HepG2 (cell line): ENCODE results near the gene SIVA1. TPM values are rescaled to one million over a fixed set of nuclear protein-coding genes. Genes with fewer than 3 reads are reported as not detected.
A peak's percentile ranks its signal among the peaks of the same experiment; 100 is the strongest.

ENCODE experiments used
- ATAC-seq: fragments of 200-7000 bp; cut with Tn5 transposase; 3 replicates; pipeline ENCODE4 v1.9.1; 2020; ENCODE audit warnings: mild to moderate bottlenecking, moderate library complexity
- BruUV-seq: library from RNA; stranded (reverse); fragments of 400-500 nt; replicated peaks from 2 replicates; lab custom pipeline; 2021; lab: Mats Ljungman, UMichigan
- CTCF ChIA-PET: fragments of 300-600 bp; formaldehyde crosslinking; extraction: SDS; loops from one replicate; lab custom pipeline; 2021; ENCODE audit warnings: low total read pairs, inconsistent platforms, low intra/inter-chr PET ratio; lab: Yijun Ruan, JAX
- POLR2A ChIA-PET: fragments of 350-600 bp; sonication (Branson Sonifier 250); formaldehyde crosslinking; loops from one replicate; lab custom pipeline; 2020; ENCODE audit warnings: antibody characterized with exemption, inconsistent platforms; lab: Yijun Ruan, JAX
- DNase-seq: peaks from one replicate; pipeline ENCODE4 v3.0.0-alpha.2; 2015; ENCODE audit warnings: low spot score
- FAIRE-seq: peaks from 3 replicates; lab custom pipeline; 2011; peaks lifted over from hg19 to GRCh38; lab: Jason Lieb, UNC
- H2AFZ ChIP-seq: one replicate; pipeline ENCODE4 v1.6.1; 2011; ENCODE audit warnings: low read length, inconsistent platforms
- H3K27ac ChIP-seq: fragments of 300-600 bp; 3 replicates; pipeline ENCODE4 v1.8.0; 2011; ENCODE audit warnings: mixed run types, mild to moderate bottlenecking, mixed read lengths, low read length, inconsistent platforms; ENCODE audit not compliant: insufficient read depth; ENCODE audit errors: extremely low read length
- H3K27me3 ChIP-seq, 2 experiments: fragments of 200-600 bp in 1 of 2; 2 replicates in 1 of 2; 3 replicates in 1 of 2; pipeline versions ENCODE4 v1.6.0 to v1.8.0; 2011; ENCODE audit warnings: low read length in 2 of 2, mild to moderate bottlenecking in 2 of 2, moderate library complexity in 2 of 2, inconsistent platforms in 1 of 2; ENCODE audit not compliant: insufficient read depth in 2 of 2, control insufficient read depth in 1 of 2
- H3K36me3 ChIP-seq, 2 experiments: fragments of 200-600 bp in 1 of 2; replicated peaks in 1 of 2; 2 replicates in 1 of 2; 3 replicates in 1 of 2; pipeline versions ENCODE4 v1.5.1 to v1.8.0; 2011; ENCODE audit warnings: low read length in 2 of 2, inconsistent platforms in 1 of 2; ENCODE audit not compliant: insufficient read depth in 2 of 2, control insufficient read depth in 1 of 2
- H3K4me1 ChIP-seq: 2 replicates; pipeline ENCODE4 v1.5.1; 2012; ENCODE audit warnings: low read length, inconsistent platforms; ENCODE audit not compliant: insufficient read depth
- H3K4me2 ChIP-seq: 2 replicates; pipeline ENCODE4 v1.6.0; 2011; ENCODE audit warnings: low read depth, low read length, inconsistent platforms
- H3K4me3 ChIP-seq, 3 experiments: fragments of 200-600 bp in 1 of 3; sonication (generic), shearing (Covaris generic) in 1 of 3; replicated peaks in 1 of 3; 2 replicates each; pipeline ENCODE4 v1.5.1; 2011 to 2016; ENCODE audit warnings: low read length in 3 of 3, inconsistent platforms in 2 of 3, low read depth in 2 of 3, mild to moderate bottlenecking in 2 of 3, control low read depth in 1 of 3, mixed read lengths in 1 of 3; ENCODE audit not compliant: insufficient read depth in 1 of 3
- H3K79me2 ChIP-seq: one replicate; pipeline ENCODE4 v1.6.1; 2011; ENCODE audit warnings: low read length, inconsistent platforms; ENCODE audit not compliant: insufficient read depth
- H3K9ac ChIP-seq: 2 replicates; pipeline ENCODE4 v1.6.0; 2011; ENCODE audit warnings: mild to moderate bottlenecking, low read depth, low read length, inconsistent platforms; ENCODE audit not compliant: insufficient read depth
- H3K9me3 ChIP-seq: 2 replicates; pipeline ENCODE4 v1.5.1; 2012; ENCODE audit warnings: mild to moderate bottlenecking, low read length
- H4K20me1 ChIP-seq: 2 replicates; pipeline ENCODE4 v1.6.0; 2011; ENCODE audit warnings: inconsistent platforms, mild to moderate bottlenecking, low read length, moderate library complexity; ENCODE audit not compliant: insufficient read depth
- AGO2 ChIP-seq: fragments of 200-400 bp; formaldehyde crosslinking; optimal IDR thresholded peaks from 2 replicates; pipeline ENCODE3; 2017; ENCODE audit warnings: mild to moderate bottlenecking, low read depth, low read length, moderate library complexity
- JARID2 ChIP-seq: sonication (generic); formaldehyde crosslinking; IDR thresholded peaks from 2 replicates; pipeline ENCODE4 v1.8.1; 2023; ENCODE audit warnings: missing genetic modification reagents, inconsistent platforms; ENCODE audit not compliant: insufficient replicate concordance
- POLR2A ChIP-seq, 2 experiments: IDR thresholded peaks; 2 replicates each; pipeline ENCODE4 v1.6.1; 2011; ENCODE audit warnings: low read depth in 2 of 2, low read length in 2 of 2, mild to moderate bottlenecking in 1 of 2, moderate library complexity in 1 of 2; ENCODE audit not compliant: insufficient read depth in 1 of 2
- POLR2G ChIP-seq: fragments of 200-400 bp; formaldehyde crosslinking; IDR thresholded peaks from 2 replicates; pipeline ENCODE4 v1.6.1; 2018; ENCODE audit warnings: mild to moderate bottlenecking, low read depth, low read length, moderate library complexity
- STAT5B ChIP-seq: sonication (generic); formaldehyde crosslinking; IDR thresholded peaks from 2 replicates; pipeline ENCODE4 v1.4.0; 2020; ENCODE audit warnings: missing genetic modification reagents
- ZMYM2 ChIP-seq: sonication (generic); formaldehyde crosslinking; IDR thresholded peaks from 2 replicates; pipeline ENCODE4 v1.8.0; 2022; ENCODE audit warnings: mild to moderate bottlenecking, missing genetic modification reagents
- ZNF263 ChIP-seq: sonication (generic); formaldehyde crosslinking; IDR thresholded peaks from 2 replicates; pipeline ENCODE4 v1.4.0; 2020; ENCODE audit warnings: missing genetic modification reagents
- ZNF282 ChIP-seq: fragments of 450-650 bp; IDR thresholded peaks from 2 replicates; pipeline ENCODE4 v1.6.1; 2018; ENCODE audit not compliant: partially characterized antibody
- WGBS: methylation state at CpG from one replicate; pipeline ENCODE4 v1.1.6; 2017; ENCODE audit warnings: low lambda C conversion rate; 5-methylcytosine and 5-hydroxymethylcytosine counted together
- in situ Hi-C: cut with HindIII; loops from 2 replicates; pipeline ENCODE4 v1.10.0; 2017; ENCODE audit warnings: low pct_unique_long_range_greater_than_20kb; ENCODE audit not compliant: extremely low pct_ligation_motif_present
- intact Hi-C: fragments of 100-400 bp; cut with micrococcal nuclease; formaldehyde crosslinking; loops from one replicate; pipeline ENCODE4 v1.10.0; 2022; ENCODE audit not compliant: unreplicated experiment
- polyA plus RNA-seq, 8 experiments: library from polyadenylated mRNA; depleted of rRNA in 3 of 8; stranded (reverse) in 7 of 8; unstranded in 1 of 8; fragments of >200 nt; fragmentation: Illumina TruSeq in 4 of 8; extraction: Trizol in 4 of 8; gene quantifications; 2 replicates each; pipeline versions ENCODE4 v1.2.1 to v1.2.3, GENCODE V29; 2011 to 2016; ENCODE audit warnings: low read depth in 4 of 8, missing spikeins in 1 of 8, mixed read lengths in 1 of 8; ENCODE audit not compliant: insufficient read depth in 1 of 8
- total RNA-seq, 5 experiments: library from RNA; depleted of rRNA; stranded (reverse); fragments of >200 nt; fragmentation: Illumina TruSeq; extraction: Trizol; gene quantifications; 2 replicates each; pipeline ENCODE4 v1.2.3, GENCODE V29; 2016; ENCODE audit warnings: low read depth in 1 of 5
- TF ChIP-seq, protein P1 (sequence below): sonication (generic); formaldehyde crosslinking; IDR thresholded peaks from 2 replicates; pipeline ENCODE4 v1.5.1; 2020; ENCODE audit warnings: missing genetic modification reagents, mild to moderate bottlenecking, borderline replicate concordance

SIVA1 gene
- total and polyA plus RNA-seq, 2 of the 13 experiments (the other 11 are each of a cell fraction or from before 2014, with no cell fraction given): 123 to 186 TPM

DNA sequence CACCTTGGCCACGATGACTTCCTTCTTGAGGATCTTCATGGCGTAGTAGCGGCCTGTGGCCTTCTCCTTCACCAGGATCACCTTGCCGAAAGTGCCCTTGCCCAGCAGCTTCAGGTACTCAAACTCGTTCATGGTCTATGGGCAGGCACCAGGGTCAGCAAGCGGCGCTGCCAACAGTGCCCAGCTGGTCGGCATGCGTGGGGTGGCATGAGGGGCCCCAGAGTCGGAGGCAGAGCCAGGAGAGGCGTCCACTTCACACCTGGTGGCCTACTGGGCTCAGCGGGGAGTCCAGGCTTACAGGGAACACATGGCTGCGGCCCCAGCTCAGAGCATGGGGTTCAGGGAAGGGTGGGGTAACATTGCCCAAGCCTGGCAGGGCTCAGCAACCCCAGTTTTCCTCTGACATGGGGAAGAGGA lies 22.1 kb downstream of the SIVA1 start:
- TF ChIP-seq JARID2 (CRISPR knock-in tag): no peak
- TF ChIP-seq ZNF282: no peak
- peak; percentile 52 for TF ChIP-seq AGO2
- TF ChIP-seq POLR2G: peak; percentile 32; the same call in 1 of the 2 replicates
- ATAC-seq (no peak), FAIRE-seq (no peak), DNase-seq (no peak)
- Histone ChIP-seq H3K79me2 (no peaks in the 10 kb centered on the region), H3K36me3 (peaks cover 25 to 38% of the 10 kb centered on the region in 2 experiments; a peak in 4 of 5 replicates), H3K9me3 (peaks cover 8% of the 10 kb centered on the region), H3K9ac (no peak overlapping the region), H4K20me1 (0 out of 2 replicates have a peak, but pooled peaks cover 3% of the 10 kb centered on the region), H3K27ac (no peak overlapping the region), H3K4me2 (no peak overlapping the region), H2AFZ (no peak overlapping the region), H3K4me1 (0 out of 2 replicates have a peak, but pooled peaks cover under 1% of the 10 kb centered on the region), H3K27me3 (no peaks in the 10 kb centered on the region), H3K4me3 (no peak overlapping the region)
- CTCF ChIA-PET: no interaction called here
- POLR2A ChIA-PET: no interaction called here
- in situ Hi-C loops (no loop called here), intact Hi-C loops (no loop called here)
- BruUV-seq: no TSS peak
- WGBS: 87% methylated on average over 11 of the region's 13 CpGs

- ATAC-seq: no peak
- Histone ChIP-seq H4K20me1 (0 out of 2 replicates have a peak, but pooled peaks cover 3% of the 10 kb centered on the region), H2AFZ (no peak overlapping the region), H3K79me2 (no peaks in the 10 kb centered on the region), H3K4me2 (no peak overlapping the region), H3K9ac (no peak overlapping the region), H3K9me3 (0 out of 2 replicates have a peak, but pooled peaks cover 2% of the 10 kb centered on the region), H3K27ac (no peak overlapping the region), H3K4me1 (no peaks in the 10 kb centered on the region), H3K27me3 (no peaks in the 10 kb centered on the region), H3K4me3 (no peak overlapping the region), H3K36me3 (peaks cover 24 to 37% of the 10 kb centered on the region in 2 experiments; a peak in 4 of 5 replicates)
- no peak for FAIRE-seq
- intact Hi-C loops: no loop called here
- in situ Hi-C loops: no loop called here
- TF ChIP-seq POLR2A (IDR thresholded peaks at IDR 0.05; ENCODE audit: insufficient read depth in 1 of 2, low read depth in 2 of 2, low read length in 2 of 2): peak in 1 of 2 experiments; percentile 28; a peak in 1 of 4 replicates
- no peak for TF ChIP-seq JARID2 (CRISPR knock-in tag)
- TF ChIP-seq POLR2G: 0 out of 2 replicates have a peak, but pooled peaks have one; percentile 6
- TF ChIP-seq, protein P1, sequence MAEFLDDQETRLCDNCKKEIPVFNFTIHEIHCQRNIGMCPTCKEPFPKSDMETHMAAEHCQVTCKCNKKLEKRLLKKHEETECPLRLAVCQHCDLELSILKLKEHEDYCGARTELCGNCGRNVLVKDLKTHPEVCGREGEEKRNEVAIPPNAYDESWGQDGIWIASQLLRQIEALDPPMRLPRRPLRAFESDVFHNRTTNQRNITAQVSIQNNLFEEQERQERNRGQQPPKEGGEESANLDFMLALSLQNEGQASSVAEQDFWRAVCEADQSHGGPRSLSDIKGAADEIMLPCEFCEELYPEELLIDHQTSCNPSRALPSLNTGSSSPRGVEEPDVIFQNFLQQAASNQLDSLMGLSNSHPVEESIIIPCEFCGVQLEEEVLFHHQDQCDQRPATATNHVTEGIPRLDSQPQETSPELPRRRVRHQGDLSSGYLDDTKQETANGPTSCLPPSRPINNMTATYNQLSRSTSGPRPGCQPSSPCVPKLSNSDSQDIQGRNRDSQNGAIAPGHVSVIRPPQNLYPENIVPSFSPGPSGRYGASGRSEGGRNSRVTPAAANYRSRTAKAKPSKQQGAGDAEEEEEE (CRISPR knock-in tag): no peak
- TF ChIP-seq ZMYM2: no peak
- no peak for TF ChIP-seq STAT5B (CRISPR knock-in tag)
- TF ChIP-seq ZNF263 (CRISPR knock-in tag): peak; percentile 20; the same call in 1 of the 2 replicates
- DNase-seq: no peak
- BruUV-seq: no TSS peak
- WGBS: 98% methylated on average over 13 of the region's 15 CpGs
- POLR2A ChIA-PET: no interaction called here
- CTCF ChIA-PET: no interaction called here
These were observed 23.5 kb downstream of the SIVA1 start for GRCh38 chr14:104776481-104776880.
